ENCODE measurements around the gene IFNA14.
"Not testable (repeated sequence)": the region's sequence is repeated elsewhere in the genome, so short reads cannot be mapped to it uniquely, and the experiment has no call there.

Gene IFNA14

GRCh38 chr9:21239911-21240310 lies at the start of gene IFNA14:
Gene IFNA14 (minus strand): TSS chr9:21240005. CDS start chr9:21239935, 70 bp downstream.
- DNase-seq (ENCODE audit: low read depth in 2 of 2), result no peak

DNA sequence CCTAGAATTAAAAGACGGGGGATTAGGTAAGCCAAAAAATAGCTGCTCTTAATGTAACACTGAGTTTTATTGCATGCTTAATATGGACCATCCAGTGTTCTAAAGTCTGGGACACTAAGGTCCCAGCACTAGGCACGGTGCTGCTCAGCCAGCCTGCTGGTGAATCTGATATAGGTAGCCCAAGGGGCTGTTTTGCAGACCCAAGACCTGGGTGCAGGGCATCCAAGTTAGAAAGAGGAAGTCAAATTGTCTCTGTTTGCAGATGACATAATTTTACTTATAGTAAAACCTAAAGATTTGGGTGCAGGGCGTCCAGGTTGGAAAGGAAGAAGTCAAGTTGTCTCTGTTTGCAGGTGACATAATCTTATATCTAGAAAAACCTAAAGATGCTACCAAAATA lies 47.5 kb upstream of the IFNA14 start:
- DNase-seq (ENCODE audit: low read depth in 2 of 2), result no peak

DNA sequence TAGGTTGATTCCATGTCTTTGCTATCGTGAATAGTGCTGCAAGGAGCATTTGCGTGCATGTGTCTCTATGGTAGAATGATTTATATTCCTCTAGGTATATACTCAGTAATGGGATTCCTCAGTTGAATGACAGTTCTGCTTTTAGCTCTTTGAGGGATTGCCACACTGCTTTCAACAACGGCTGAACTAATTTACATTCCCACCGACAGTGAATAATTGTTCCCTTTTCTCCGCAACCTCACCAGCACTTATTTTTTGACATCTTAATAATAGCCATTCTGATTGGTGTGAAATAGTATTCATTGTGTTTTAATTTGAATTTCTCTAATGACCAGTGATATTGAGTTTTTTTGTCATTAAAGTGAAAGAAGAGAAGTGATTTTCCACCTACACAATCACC lies 46.9 kb upstream of the IFNA14 start:
- no peak for DNase-seq (ENCODE audit: low read depth in 2 of 2)

GRCh38 chr9:21286099-21286498 lies 46.3 kb upstream of the IFNA14 start:
- DNase-seq (ENCODE audit: low read depth in 2 of 2), result no peak

DNA sequence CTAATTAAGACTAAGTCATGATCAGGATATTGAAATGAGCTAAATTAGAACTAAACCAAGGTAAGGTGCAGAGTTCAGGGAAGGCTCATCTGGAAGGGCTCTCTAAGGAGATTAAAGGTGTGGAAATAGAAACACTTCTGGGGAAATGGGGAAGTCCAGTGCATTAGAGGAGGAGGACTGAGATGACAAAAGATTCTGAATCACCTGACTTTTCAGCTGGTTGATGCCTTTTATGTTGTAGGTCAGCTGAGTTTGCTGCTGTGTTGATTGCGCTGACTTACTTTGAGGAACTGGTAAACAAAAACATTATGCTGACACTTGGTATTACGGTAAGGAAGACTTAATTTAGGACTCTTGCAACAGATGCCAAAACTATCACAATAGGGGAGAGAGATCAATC lies 41.5 kb upstream of the IFNA14 start:
- no peak for DNase-seq (ENCODE audit: low read depth in 2 of 2)

- DNase-seq (ENCODE audit: low read depth in 2 of 2), result no peak
Observed at GRCh38 chr9:21268347-21268657, 28.5 kb upstream of the IFNA14 start.

DNA sequence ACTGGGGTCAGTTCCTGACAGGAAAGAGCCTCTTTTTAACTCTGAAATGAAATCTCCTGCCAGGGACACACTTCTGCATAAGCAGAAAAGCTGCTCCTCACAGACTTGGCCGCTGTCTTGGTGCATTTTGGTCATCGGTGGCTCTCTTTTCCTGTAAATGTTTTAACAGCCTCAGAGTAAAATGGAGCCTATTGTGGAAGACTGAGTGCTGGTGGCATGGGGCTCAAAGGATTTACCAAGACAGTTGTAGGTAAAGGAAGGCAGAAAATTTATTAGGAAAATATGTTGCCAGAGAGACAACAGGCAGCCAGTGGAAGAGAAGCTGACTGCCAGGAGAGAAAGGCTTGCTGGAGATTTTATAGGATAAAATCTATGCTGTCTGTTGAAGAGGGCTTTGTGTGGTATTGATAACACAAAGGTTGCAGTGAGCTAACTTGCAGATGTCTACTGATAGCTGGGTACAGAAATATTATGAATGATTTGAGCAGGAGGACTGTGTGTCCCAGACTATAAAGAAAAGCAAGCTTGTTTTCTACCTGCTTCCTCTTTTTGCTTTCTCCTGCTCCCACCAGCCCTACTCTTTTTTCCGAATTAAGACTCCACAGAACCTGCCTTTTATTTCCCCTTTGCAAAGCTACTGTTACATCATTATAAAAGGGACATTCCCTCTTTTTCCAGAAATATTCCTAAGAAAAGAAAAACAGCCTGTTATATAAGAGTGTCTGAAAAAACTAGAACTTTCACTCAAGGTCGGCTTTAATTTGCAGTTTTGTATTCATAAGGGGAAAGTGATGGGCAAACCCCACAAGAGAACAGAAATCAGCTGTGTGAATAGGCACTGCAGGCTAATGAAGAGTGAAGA lies 27.9 kb upstream of the IFNA14 start:
- DNase-seq (ENCODE audit: low read depth in 2 of 2), result no peak

DNA sequence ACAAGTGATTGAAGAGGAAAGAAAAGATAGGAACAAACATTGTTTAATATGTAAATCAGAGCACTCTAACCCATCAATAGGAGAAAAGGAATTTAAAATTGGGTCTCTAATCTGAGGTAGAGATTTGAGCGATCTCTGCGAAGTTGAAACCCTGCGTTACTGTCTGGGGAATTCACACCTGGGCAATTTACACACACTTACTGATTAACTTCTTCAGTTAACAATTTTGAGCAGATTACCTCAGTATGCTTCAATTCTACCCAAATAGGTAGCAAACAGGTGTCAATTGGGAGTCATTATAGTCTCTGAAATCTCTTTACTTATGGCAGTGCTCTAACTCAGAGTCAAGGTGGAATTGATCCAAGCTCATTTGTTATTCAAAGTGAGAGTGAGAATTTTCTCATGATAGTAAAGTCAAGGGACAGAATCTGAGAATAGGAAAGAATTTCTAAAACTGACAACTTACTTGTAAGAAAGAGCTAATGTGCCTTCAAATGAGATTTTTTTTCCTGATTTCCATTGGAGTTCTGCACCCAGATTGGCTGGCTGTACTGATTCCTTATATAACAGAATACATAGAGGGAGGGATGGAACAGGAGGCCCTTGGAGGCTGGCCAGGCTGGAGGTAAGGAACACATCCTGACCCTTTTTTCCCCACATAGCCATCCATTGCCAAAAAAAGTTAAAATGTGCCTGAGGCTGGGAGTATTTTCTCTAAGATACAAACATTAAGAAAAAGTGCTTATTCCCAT lies 27.1 kb upstream of the IFNA14 start:
- DNase-seq (ENCODE audit: low read depth in 2 of 2), result no peak

DNA sequence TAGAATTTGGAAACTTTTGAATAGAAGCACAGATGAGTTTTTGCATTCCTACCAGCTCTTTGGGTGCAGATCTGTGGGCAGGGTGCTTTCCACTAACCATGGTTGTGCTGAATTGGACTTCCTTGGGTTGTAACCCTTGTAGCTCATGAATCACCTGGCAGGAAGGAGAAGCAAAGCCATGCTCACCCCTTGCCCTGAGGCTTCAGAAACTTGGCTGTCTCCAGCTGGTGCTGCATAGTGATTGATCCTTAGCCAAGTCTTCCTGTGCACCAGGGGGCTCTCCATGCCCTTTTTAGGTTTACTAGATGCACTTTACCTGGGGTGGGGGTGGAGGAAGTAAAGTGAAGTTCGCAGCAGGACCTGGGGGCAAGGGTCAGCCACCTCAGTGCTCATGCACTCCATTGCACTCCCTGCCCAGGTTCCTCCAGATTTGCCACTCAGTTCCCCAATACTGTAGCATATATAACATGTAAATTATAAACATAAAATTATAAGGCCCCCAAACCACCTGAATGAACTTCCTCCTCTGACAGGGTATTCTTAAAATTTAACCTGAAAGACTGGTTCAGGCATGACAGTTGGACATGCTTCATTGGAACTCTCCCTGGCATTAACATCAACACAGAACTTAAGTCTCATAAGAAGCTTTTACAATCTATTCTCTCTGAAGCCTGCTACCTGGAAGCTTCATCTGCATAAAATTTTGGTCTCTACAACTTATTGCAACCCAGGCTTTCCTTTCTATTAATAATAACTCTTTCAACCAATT lies 25.8 kb upstream of the IFNA14 start:
- DNase-seq (ENCODE audit: low read depth in 2 of 2), result no peak

DNA sequence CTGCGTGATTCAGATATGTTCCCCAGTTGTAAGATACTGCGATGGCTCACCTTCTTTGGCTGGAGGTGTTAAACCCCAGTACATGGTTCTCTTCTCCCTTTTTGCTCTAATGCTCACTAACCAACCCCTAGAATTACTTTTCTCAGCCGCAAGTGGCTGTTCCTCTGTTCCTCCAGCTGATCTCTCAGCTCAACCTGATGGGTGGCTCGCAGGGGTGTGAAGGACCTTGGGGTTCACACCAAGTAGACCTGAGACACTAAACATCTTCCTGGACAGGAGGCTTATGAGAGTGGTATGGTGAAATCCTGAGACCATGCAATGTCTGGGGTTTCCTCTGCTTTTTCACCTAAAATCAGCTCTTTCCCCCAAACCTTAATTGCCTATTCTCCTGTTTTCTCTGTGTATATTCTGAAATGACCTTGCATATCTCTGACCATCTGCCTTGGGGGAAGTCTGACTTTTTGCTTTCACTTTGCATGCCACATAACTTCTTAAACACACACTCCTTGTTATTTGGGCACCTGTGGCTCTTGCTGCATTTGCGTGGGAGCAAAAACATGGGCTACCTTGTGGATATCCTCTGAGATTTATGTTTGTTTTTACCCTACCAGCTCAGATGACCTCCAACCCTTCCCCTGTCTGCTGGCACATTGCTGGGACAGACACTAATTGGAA lies 15.9 kb upstream of the IFNA14 start:
- DNase-seq (ENCODE audit: low read depth in 2 of 2), result no peak

DNA sequence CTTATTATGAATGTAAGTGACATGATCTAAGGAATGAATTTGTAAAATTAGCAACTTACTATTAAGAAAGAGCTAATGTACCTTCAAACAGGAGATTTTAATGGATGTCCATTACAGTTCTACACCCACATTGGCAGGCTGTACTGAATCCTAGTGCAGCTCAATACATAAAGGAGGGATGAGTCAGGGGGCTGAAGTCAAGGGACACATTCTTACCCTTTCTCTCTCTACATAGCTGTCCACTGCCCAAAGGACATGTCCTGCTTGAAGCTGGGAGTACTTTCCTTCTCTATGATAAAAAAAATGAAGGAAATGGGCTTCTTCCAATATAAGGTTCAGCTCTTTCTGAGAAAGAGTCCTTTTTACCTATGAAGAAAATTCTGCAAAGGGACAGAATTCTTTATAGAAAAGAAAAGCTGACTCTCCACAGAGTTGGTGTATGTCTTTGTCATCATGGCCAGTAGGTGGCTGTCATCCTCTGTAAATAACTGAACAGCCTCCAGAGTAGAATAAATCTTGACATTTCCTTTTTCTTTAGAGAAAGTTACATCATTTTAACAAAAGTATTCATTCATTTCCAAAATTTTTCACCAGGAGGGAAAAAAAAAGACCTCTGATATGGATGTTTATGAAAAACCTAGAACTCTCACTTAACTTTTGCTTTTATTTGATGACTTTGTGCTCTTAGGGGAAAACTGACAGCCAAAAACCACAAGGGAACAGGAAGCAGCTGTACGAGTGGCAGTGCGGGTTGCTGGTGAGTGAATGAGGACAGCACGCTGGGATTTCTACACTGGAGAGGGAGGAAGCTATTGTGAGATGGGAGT lies 13.1 kb upstream of the IFNA14 start:
- DNase-seq (ENCODE audit: low read depth in 2 of 2), result no peak

- DNase-seq (ENCODE audit: low read depth in 2 of 2), result no peak
Observed at GRCh38 chr9:21251638-21252037, 11.8 kb upstream of the IFNA14 start.

DNA sequence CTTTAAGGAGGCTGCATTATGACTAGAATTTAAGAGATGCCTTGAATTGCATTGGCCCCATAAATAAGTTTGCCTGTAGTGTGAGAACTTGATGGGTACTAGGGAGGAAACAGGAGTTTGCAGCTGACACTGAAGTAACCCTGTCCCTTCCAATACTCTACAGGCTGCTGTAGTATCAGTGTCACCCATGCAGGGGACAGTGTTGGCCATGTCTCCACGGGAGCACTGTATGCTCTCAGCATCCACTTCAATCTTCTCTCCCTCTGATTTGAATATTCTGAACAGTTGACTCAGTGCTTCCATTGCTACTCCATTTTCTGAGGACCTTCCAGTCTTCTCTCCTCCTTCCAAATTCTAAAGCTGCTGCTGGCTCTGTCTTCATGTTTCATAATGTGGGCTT lies 11.4 kb upstream of the IFNA14 start:
- DNase-seq (ENCODE audit: low read depth in 2 of 2), result no peak

- no peak for DNase-seq (ENCODE audit: low read depth in 2 of 2)
Observed at GRCh38 chr9:21244836-21245235, 5.0 kb upstream of the IFNA14 start.

- not testable (repeated sequence) for DNase-seq (ENCODE audit: low read depth in 2 of 2)
Observed at GRCh38 chr9:21236360-21236714, 3.5 kb downstream of the IFNA14 start.

GRCh38 chr9:21235468-21236359 lies 4.1 kb downstream of the IFNA14 start:
- DNase-seq (ENCODE audit: low read depth in 2 of 2), result not testable (repeated sequence)

DNA sequence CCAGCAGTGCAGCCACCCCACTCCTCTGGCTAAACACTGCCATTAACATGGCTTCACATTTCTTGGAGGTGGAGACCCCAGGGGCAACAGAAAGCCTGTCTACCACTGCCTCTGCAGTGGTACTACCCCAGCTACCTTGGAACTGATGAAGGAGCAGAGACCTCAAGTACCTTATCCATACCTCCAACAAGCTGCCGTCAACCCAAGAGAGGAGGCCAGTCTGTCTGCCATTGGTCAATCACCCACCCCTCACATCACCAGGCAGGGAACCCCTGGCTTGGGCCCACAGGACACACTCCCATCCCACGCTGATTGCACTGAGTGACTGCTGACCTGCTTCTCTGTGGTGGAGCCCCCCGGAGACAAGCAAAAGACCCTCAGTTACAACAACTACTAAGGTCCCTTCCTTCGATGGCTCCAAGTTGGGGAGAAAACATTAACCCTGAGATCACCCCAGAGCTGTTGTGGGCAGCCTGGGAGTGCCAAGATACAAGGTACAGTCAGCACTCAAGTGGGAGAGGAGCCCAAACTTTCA lies 5.6 kb downstream of the IFNA14 start:
- no peak for DNase-seq (ENCODE audit: low read depth in 2 of 2)

DNA sequence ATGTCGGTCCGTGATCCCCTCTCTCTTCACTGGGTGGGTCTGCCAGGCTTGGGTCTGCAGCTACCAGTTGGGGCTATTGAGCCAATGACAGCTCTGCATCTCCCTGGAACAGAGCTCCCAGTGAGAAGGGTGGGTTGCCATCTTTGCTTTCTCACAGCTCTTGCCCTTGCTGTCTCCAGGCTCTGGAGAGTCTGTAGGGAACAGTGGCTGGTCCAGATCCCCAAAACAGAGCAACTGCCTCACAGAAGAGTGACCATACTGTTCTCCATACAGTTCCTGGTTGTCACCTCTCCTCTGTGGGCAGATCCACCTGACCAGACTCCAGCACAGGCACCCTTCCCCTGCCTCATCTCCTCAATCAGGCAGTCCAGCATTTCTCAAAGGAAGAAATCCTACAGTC lies 6.5 kb downstream of the IFNA14 start:
- no peak for DNase-seq (ENCODE audit: low read depth in 2 of 2)

- no peak for DNase-seq (ENCODE audit: low read depth in 2 of 2)
Observed at GRCh38 chr9:21228122-21228521, 11.7 kb downstream of the IFNA14 start, which contains the start of gene IFNA17. Gene IFNA17 (minus strand): TSS chr9:21228222. CDS start chr9:21228173, 49 bp downstream.

- DNase-seq (ENCODE audit: low read depth in 2 of 2), result not testable (repeated sequence)
Observed at GRCh38 chr9:21217211-21217610, 22.6 kb downstream of the IFNA14 start, which contains the start of gene IFNA16. Gene IFNA16 (minus strand): TSS chr9:21217311. CDS start chr9:21217305, 6 bp downstream.

Measured in activated CD8-positive, alpha-beta memory T cell treated with anti-CD3 and anti-CD28 coated beads for 4 hours (primary cell).